CD1c-positive myeloid dendritic cell (primary cell): ENCODE results near the gene CLPTM1L.

ENCODE experiments used
- DNase-seq: peaks from one replicate; pipeline ENCODE4 v3.0.0-alpha.2; 2016; ENCODE audit errors: extremely low spot score

Gene CLPTM1L

GRCh38 chr5:1312993-1313833, 31.7 kb downstream of the CLPTM1L start:
- DNase-seq: peak; percentile 2

GRCh38 chr5:1312206-1312605, 32.7 kb downstream of the CLPTM1L start:
- DNase-seq: no peak

- DNase-seq: no peak
Observed at GRCh38 chr5:1311439-1312055, 33.4 kb downstream of the CLPTM1L start.

GRCh38 chr5:1310118-1310517, 34.8 kb downstream of the CLPTM1L start:
- no peak for DNase-seq

GRCh38 chr5:1304033-1304432, 40.9 kb downstream of the CLPTM1L start:
- peak; percentile 3 for DNase-seq

GRCh38 chr5:1302258-1302657, 42.6 kb downstream of the CLPTM1L start:
- no peak for DNase-seq

GRCh38 chr5:1300581-1301083, 44.3 kb downstream of the CLPTM1L start:
- DNase-seq: no peak

- DNase-seq: no peak
Observed at GRCh38 chr5:1299961-1300360, 44.9 kb downstream of the CLPTM1L start.

- no peak for DNase-seq
Observed at GRCh38 chr5:1299511-1299850, 45.4 kb downstream of the CLPTM1L start.

GRCh38 chr5:1298723-1299510, 46.0 kb downstream of the CLPTM1L start:
- DNase-seq: no peak

- DNase-seq: no peak
Observed at GRCh38 chr5:1298067-1298551, 46.8 kb downstream of the CLPTM1L start.

- no peak for DNase-seq
Observed at GRCh38 chr5:1297243-1297642, 47.7 kb downstream of the CLPTM1L start.

- no peak for DNase-seq
Observed at GRCh38 chr5:1295650-1296037, 49.3 kb downstream of the CLPTM1L start.

- peak; percentile 23 for DNase-seq
Observed at GRCh38 chr5:1294835-1295649, 49.9 kb downstream of the CLPTM1L start, which contains the start of gene TERT. Gene TERT, minus strand, starts transcription at chr5:1295068. Its CDS starts 79 bp downstream, at chr5:1294989.

- no peak for DNase-seq
Observed at GRCh38 chr5:1294206-1294834, 50.6 kb downstream of the CLPTM1L start.

- DNase-seq: no peak
Observed at GRCh38 chr5:1293416-1294205, 51.3 kb downstream of the CLPTM1L start.

- DNase-seq: no peak
Observed at GRCh38 chr5:1292846-1293415, 52.0 kb downstream of the CLPTM1L start.

GRCh38 chr5:1292139-1292538, 52.8 kb downstream of the CLPTM1L start:
- no peak for DNase-seq

GRCh38 chr5:1291611-1292080, 53.3 kb downstream of the CLPTM1L start:
- no peak for DNase-seq
